RWPE1 (cell line): ENCODE measurements around the gene UBE2J1.

Experiments
- CTCF ChIA-PET: fragments of 350-600 bp; sonication (Branson Sonifier 250); formaldehyde crosslinking; extraction: SDS; loops from one replicate; lab custom pipeline; 2021; lab: Yijun Ruan, JAX
- POLR2A ChIA-PET: fragments of 400-600 bp; formaldehyde crosslinking; extraction: SDS; loops from one replicate; lab custom pipeline; 2020; ENCODE audit warnings: antibody characterized with exemption; ENCODE audit not compliant: low non-redundant PET; lab: Yijun Ruan, JAX
- DNase-seq: peaks from one replicate; pipeline ENCODE4 v3.0.0; 2012; ENCODE audit warnings: low spot score
- H3K27ac ChIP-seq: fragments of 450-650 bp; 2 replicates; pipeline ENCODE4 v1.5.1; 2017
- CTCF ChIP-seq: fragments of 450-650 bp; conservative IDR thresholded peaks from 2 replicates; pipeline ENCODE4 v1.5.1; 2017; ENCODE audit warnings: low read depth, mild to moderate bottlenecking

UBE2J1 gene

GRCh38 chr6:89381031-89381430 is 28.5 kb upstream of the UBE2J1 start:
- ChIA-PET CTCF (interaction anchor here (1.5 kb wide), 1 partner anchor 9 kb away, joined by 4 read pairs; no protein-coding TSS in a partner anchor), POLR2A (no interaction called here)

GRCh38 chr6:89379281-89379680 is 26.8 kb upstream of the UBE2J1 start:
- TF ChIP-seq CTCF = no peak
- no peak for DNase-seq
- no peak overlapping the region for H3K27ac ChIP-seq
- POLR2A ChIA-PET = no interaction called here
- CTCF ChIA-PET = no interaction called here

More at GRCh38 chr6:89381031-89381430, 28.5 kb upstream of the UBE2J1 start:
- H3K27ac ChIP-seq = no peak overlapping the region
- no peak for TF ChIP-seq CTCF
- no peak for DNase-seq

GRCh38 chr6:89378628-89379027 is 26.1 kb upstream of the UBE2J1 start:
- TF ChIP-seq CTCF = no peak
- no peak overlapping the region for H3K27ac ChIP-seq
- CTCF ChIA-PET = no interaction called here
- no peak for DNase-seq
- POLR2A ChIA-PET = no interaction called here

- no peak overlapping the region for H3K27ac ChIP-seq
- ChIA-PET POLR2A (no interaction called here), CTCF (no interaction called here)
These were observed 23.1 kb upstream of the UBE2J1 start for GRCh38 chr6:89375427-89376267.

GRCh38 chr6:89372506-89372901 is 20.0 kb upstream of the UBE2J1 start:
- H3K27ac ChIP-seq = no peak overlapping the region
- CTCF ChIA-PET = interaction anchor here (0.5 to 2.0 kb wide), 29 partner anchors 8 to 1783 kb away, joined by 3 to 9 read pairs (median 3); partner anchors contain the start of genes RRAGD and UBE2J1
- TF ChIP-seq CTCF = no peak
- DNase-seq = no peak
- POLR2A ChIA-PET = no interaction called here

More at GRCh38 chr6:89375427-89376267, 23.1 kb upstream of the UBE2J1 start:
- no peak for DNase-seq
- TF ChIP-seq CTCF = no peak

GRCh38 chr6:89371849-89372505 is 19.5 kb upstream of the UBE2J1 start:
- no peak overlapping the region for H3K27ac ChIP-seq
- DNase-seq = peak; percentile 70
- POLR2A ChIA-PET = no interaction called here
- CTCF ChIA-PET = interaction anchor here (0.5 to 2.0 kb wide), 39 partner anchors 9 to 1783 kb away, joined by 3 to 9 read pairs (median 3); partner anchors contain the start of genes RRAGD and UBE2J1
- TF ChIP-seq CTCF = peak; percentile 94
